Subcutaneous abdominal adipose tissue (tissue), 5 donors: ENCODE measurements around the gene OPHN1.
"Not testable (repeated sequence)": the region's sequence is repeated elsewhere in the genome, so short reads cannot be mapped to it uniquely, and the experiment has no call there.

Source experiments
- H3K27ac ChIP-seq: one replicate; pipeline ENCODE4 v1.7.0; 2013; ENCODE audit warnings: low read depth, mild to moderate bottlenecking, inconsistent platforms, low read length, moderate library complexity
- H3K27me3 ChIP-seq, 5 donors: one replicate each; pipeline ENCODE4 v1.7.0; 2013; ENCODE audit warnings: low read length in 5 of 5, inconsistent platforms in 1 of 5; ENCODE audit not compliant: control insufficient read depth in 5 of 5, insufficient read depth in 4 of 5
- H3K36me3 ChIP-seq, 5 donors: one replicate each; pipeline ENCODE4 v1.7.0; 2013; ENCODE audit warnings: low read length in 5 of 5; ENCODE audit not compliant: control insufficient read depth in 5 of 5, insufficient read depth in 5 of 5
- H3K4me1 ChIP-seq, 5 donors: one replicate each; pipeline ENCODE4 v1.7.0; 2013; ENCODE audit warnings: low read length in 5 of 5, mild to moderate bottlenecking in 3 of 5, moderate library complexity in 1 of 5; ENCODE audit not compliant: control insufficient read depth in 5 of 5, insufficient read depth in 5 of 5
- H3K4me3 ChIP-seq, 5 donors: one replicate each; pipeline ENCODE4 v1.7.0; 2013; ENCODE audit warnings: low read length in 5 of 5, low read depth in 1 of 5
- H3K9ac ChIP-seq, 5 donors: one replicate each; pipeline ENCODE4 v1.7.0; 2013; ENCODE audit warnings: low read length in 5 of 5, mild to moderate bottlenecking in 4 of 5, moderate library complexity in 3 of 5
- H3K9me3 ChIP-seq, 5 donors: one replicate each; pipeline ENCODE4 v1.7.0; 2013; ENCODE audit warnings: low read length in 5 of 5; ENCODE audit not compliant: control insufficient read depth in 5 of 5
- donor health status: healthy.
- donor health status: healthy.
- donor health status: healthy.
- donor health status: healthy.
- donor health status: healthy.

The OPHN1 gene

DNA sequence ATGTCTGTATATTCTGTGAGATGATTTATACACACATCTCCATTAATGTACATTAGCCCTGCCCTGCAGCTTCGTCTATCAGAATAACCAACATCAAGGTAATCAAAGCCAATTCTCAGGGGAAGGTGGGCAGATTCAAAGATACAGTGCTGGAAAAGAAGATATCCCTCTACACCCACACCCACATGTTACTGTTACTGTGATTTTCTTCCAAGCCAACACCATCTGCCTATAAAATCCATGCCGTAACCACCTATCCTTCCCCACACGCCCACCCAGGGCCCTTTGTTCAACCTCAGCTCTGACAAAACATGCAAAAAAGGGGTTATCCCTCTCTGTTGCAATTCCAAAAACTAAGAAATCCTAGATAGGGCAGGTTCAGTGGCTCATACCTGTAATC, 20.0 kb downstream of the OPHN1 start:
- Histone ChIP-seq H3K27ac (no peak overlapping the region), H3K4me1 (peaks cover 0 to 19% (median 11%) of the 10 kb centered on the region in 5 donors), H3K4me3 (no peak overlapping the region), H3K27me3 (peaks cover 0 to 10% (median 0%) of the 10 kb centered on the region in 5 donors), H3K9me3 (no peaks in the 10 kb centered on the region), H3K36me3 (no peaks in the 10 kb centered on the region), H3K9ac (no peak overlapping the region)

DNA sequence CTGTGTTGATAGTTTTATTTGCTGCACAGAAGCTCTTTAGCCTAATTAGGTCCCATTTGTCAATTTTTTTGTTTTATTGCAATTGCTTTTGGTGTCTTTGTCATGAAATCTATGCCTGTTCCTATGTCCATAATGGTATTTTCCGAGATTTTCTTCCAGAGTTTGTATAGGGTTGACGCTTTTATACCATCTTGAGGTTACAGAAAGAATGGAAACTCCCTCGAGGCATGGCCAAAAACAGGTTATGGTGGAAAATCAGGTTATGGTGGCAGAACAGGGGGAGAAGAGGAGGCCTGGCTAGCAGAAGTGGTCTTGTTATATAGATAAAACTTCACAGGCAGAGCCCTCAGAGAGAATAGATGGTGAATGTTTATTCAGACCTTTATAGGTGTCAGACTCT, 21.6 kb downstream of the OPHN1 start:
- no peaks in the 10 kb centered on the region for H3K36me3 ChIP-seq
- peaks cover 0 to 19% (median 9%) of the 10 kb centered on the region in 5 donors for H3K4me1 ChIP-seq
- H3K9me3 ChIP-seq = no peaks in the 10 kb centered on the region
- no peak overlapping the region for H3K27ac ChIP-seq
- H3K27me3 ChIP-seq = peaks cover 0 to 10% (median 0%) of the 10 kb centered on the region in 5 donors
- no peak overlapping the region for H3K9ac ChIP-seq
- no peak overlapping the region for H3K4me3 ChIP-seq

GRCh38 chrX:68409194-68409593, 24.1 kb downstream of the OPHN1 start:
- H3K4me1 ChIP-seq = peaks cover 0 to 8% (median 3%) of the 10 kb centered on the region in 5 donors
- H3K27me3 ChIP-seq = peaks cover 0 to 10% (median 0%) of the 10 kb centered on the region in 5 donors
- no peak overlapping the region for H3K27ac ChIP-seq
- no peaks in the 10 kb centered on the region for H3K9me3 ChIP-seq
- H3K4me3 ChIP-seq = no peak overlapping the region
- no peak overlapping the region for H3K9ac ChIP-seq
- H3K36me3 ChIP-seq = no peaks in the 10 kb centered on the region

DNA sequence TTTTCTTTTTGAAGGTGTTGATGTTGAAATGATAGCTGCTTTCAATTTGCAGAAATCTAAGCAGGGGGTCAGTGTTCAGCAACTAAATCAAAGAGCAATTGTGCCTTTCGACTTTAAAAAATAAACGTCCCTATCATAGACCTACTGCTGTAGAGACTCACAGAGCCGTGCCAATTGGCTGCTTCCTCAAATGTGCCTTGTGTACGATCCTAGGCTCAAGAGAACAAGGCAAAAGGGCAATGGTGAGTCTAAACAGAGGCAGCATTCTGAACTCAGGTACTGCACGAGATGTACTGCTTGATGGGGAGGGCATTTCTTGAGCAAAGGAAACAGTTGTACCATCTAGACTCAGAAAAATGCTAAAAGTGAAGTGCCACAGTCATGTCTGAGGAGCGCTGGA, 29.8 kb downstream of the OPHN1 start:
- H3K9ac ChIP-seq = no peak overlapping the region
- H3K4me1 ChIP-seq = peaks cover 0 to 8% (median 6%) of the 10 kb centered on the region in 5 donors
- H3K9me3 ChIP-seq = no peaks in the 10 kb centered on the region

GRCh38 chrX:68403038-68403437, 30.3 kb downstream of the OPHN1 start:
- H3K4me1 ChIP-seq = peaks cover 0 to 8% (median 6%) of the 10 kb centered on the region in 5 donors
- no peak overlapping the region for H3K27ac ChIP-seq
- H3K36me3 ChIP-seq = no peaks in the 10 kb centered on the region
- H3K9ac ChIP-seq = no peak overlapping the region
- no peaks in the 10 kb centered on the region for H3K9me3 ChIP-seq
- H3K27me3 ChIP-seq = peaks cover 0 to 4% (median 0%) of the 10 kb centered on the region in 5 donors
- H3K4me3 ChIP-seq = no peak overlapping the region

More for the DNA sequence above, 29.8 kb downstream of the OPHN1 start:
- Histone ChIP-seq H3K36me3 (no peaks in the 10 kb centered on the region), H3K27ac (no peak overlapping the region), H3K4me3 (no peak overlapping the region), H3K27me3 (peaks cover 0 to 4% (median 0%) of the 10 kb centered on the region in 5 donors)

DNA sequence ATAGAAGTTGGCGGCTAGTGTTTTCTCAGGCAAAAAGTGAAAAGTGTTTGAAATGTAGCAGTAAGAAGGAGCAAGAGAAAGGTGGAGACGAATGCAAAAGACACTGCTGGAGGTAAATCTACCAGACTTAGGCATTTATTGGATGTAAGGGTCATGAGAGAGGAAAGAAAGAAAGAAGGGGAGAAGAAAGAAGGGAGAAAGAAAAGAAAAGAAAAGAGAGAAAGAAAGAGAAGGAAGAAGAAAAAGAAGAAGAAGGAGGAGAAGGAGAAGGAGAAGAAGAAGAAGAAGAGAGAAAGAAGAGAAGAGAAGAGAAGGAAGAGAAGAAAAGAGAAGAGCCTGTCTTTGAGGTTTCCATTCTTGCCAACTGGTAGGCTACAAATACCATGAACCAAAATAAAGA, 31.2 kb downstream of the OPHN1 start:
- Histone ChIP-seq H3K4me1 (peaks cover 0 to 8% (median 6%) of the 10 kb centered on the region in 5 donors), H3K36me3 (no peaks in the 10 kb centered on the region), H3K9me3 (no peaks in the 10 kb centered on the region), H3K27ac (no peak overlapping the region), H3K4me3 (no peak overlapping the region), H3K27me3 (peaks cover 0 to 4% (median 0%) of the 10 kb centered on the region in 5 donors), H3K9ac (no peak overlapping the region)

DNA sequence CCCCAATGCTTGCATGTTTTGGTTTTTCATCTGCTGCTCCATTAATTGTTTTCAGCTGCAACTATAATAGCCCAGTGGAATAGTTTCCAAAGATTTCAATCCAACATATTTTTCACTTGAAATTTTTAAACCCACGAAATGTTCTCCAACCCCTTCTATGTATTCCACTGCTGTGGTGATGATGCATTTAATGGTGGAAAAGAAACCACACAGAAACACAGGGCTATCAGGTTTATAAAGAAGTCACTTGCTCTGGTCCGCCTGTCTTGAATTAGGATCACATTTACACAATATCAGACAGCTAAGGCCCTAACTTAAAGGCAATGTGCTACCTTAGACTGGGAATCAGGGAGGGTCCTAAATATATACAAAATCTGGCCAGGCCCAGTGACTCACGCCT, 35.0 kb downstream of the OPHN1 start:
- H3K27ac ChIP-seq = no peak overlapping the region
- H3K27me3 ChIP-seq = peaks cover 0 to 4% (median 0%) of the 10 kb centered on the region in 5 donors
- no peaks in the 10 kb centered on the region for H3K36me3 ChIP-seq
- H3K4me1 ChIP-seq = peaks cover 0 to 6% (median 4%) of the 10 kb centered on the region in 5 donors
- no peak overlapping the region for H3K9ac ChIP-seq
- H3K4me3 ChIP-seq = no peak overlapping the region
- no peaks in the 10 kb centered on the region for H3K9me3 ChIP-seq

DNA sequence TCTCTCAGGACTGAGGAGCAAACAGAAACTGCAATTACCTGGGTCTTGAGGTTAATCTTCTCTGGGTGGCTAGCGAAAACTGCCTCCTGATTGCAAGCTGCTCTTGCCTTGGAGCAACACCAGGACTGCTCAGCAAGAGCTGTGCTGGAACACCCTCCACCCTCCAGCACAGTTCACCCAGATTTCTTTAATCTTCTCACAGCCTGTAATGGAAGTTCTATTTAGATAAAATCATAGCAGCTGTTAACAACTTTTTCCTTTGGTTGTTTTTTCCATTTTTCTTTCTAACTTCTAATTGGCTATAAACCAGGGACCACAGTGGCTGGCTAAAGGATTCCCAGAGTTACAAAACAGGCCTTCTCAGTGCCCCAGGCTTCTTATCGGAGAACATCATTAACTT, 36.3 kb downstream of the OPHN1 start:
- H3K27me3 ChIP-seq = peaks cover 0 to 4% (median 0%) of the 10 kb centered on the region in 5 donors
- peaks cover 0 to 4% (median 0%) of the 10 kb centered on the region in 5 donors for H3K4me1 ChIP-seq
- H3K4me3 ChIP-seq = no peak overlapping the region
- H3K27ac ChIP-seq = no peak overlapping the region
- no peaks in the 10 kb centered on the region for H3K36me3 ChIP-seq
- H3K9me3 ChIP-seq = no peaks in the 10 kb centered on the region
- no peak overlapping the region for H3K9ac ChIP-seq

DNA sequence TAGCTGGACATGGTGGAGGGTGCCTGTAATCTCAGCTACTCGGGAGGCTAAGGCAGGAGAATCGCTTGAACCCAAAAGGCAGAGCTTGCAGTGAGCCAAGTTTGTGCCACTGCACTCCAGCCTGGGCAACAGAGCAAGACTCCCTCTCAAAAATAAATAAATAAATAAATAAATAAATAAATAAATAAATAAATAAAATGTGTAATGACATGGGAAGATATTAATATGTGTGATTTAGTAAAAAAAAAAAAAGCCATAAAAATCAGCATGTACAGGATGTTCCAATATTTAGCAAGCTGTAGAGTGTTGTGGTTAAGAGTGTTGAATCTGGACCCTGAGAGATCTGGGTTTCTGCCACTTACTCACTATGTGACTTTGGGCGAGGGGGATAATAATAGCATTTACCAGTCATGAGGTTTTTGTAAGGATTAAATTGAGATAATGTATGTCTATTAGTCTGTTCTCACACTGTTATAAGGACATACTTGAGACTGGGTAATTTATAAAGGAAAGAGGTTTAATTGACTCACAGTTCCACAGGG, 43.8 kb downstream of the OPHN1 start:
- not testable (repeated sequence) for H3K9me3 ChIP-seq, H3K36me3 ChIP-seq, H3K9ac ChIP-seq, H3K27me3 ChIP-seq, H3K27ac ChIP-seq, H3K4me3 ChIP-seq, H3K4me1 ChIP-seq

DNA sequence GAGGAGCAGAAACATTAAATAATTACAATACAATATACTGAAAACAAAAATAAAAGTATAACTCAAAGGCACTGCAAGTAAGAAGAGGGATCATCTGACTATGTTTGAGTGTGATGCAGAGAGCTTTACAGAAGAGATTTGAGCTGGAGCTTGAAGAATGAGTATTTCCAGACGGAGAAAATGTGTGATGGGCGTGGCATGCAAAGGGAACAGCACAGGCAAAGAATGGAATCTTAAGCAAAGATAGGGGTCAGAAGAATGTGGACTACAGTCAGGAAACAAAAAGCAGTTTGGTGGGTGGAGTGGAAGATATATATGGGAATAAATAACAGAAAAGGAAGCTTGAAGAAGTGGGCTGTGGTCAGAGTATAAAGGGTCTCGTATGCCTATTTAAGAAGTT, 45.5 kb downstream of the OPHN1 start:
- Histone ChIP-seq H3K4me1 (peaks cover 0 to 9% (median 2%) of the 10 kb centered on the region in 5 donors), H3K9ac (no peak overlapping the region), H3K9me3 (no peaks in the 10 kb centered on the region), H3K4me3 (no peak overlapping the region), H3K27me3 (peaks cover 0 to 5% (median 0%) of the 10 kb centered on the region in 5 donors), H3K27ac (no peak overlapping the region), H3K36me3 (no peaks in the 10 kb centered on the region)
